ENCODE data around the gene VWA8.
"Not testable (repeated sequence)": the region's sequence is repeated elsewhere in the genome, so short reads cannot be mapped to it uniquely, and the experiment has no call there.

VWA8 gene

GRCh38 chr13:41649659-41650058, 311.2 kb downstream of the VWA8 start:
- H3K27ac ChIP-seq, result no peak overlapping the region
- H3K9ac ChIP-seq, result no peak overlapping the region
- no peaks in the 10 kb centered on the region for H3K4me1 ChIP-seq (ENCODE audit: low read depth, poor library complexity, severe bottlenecking)
- no peak overlapping the region for H2AFZ ChIP-seq (ENCODE audit: low read depth)
- H3K36me3 ChIP-seq (ENCODE audit: insufficient read depth), result no peaks in the 10 kb centered on the region
- no peak overlapping the region for H3K4me3 ChIP-seq (IDR thresholded peaks at IDR 0.05; ENCODE audit: insufficient read depth, low read depth, low read length)
- H3K27me3 ChIP-seq (ENCODE audit: insufficient read depth, low read depth), result no peaks in the 10 kb centered on the region
- no peak overlapping the region for H3K4me2 ChIP-seq
- H4K20me1 ChIP-seq (ENCODE audit: insufficient read depth), result no peaks in the 10 kb centered on the region
- TF ChIP-seq CTCF (conservative IDR thresholded peaks at IDR 0.05; ENCODE audit: low read depth, low read length), result no peak
- no peaks in the 10 kb centered on the region for H3K79me2 ChIP-seq (ENCODE audit: insufficient read depth, low read depth)

GRCh38 chr13:41648314-41648935, 312.5 kb downstream of the VWA8 start:
- H2AFZ ChIP-seq (ENCODE audit: low read depth), result no peak overlapping the region
- no peaks in the 10 kb centered on the region for H3K79me2 ChIP-seq (ENCODE audit: insufficient read depth, low read depth)
- no peak overlapping the region for H3K9ac ChIP-seq
- no peak overlapping the region for H3K27ac ChIP-seq
- no peak for TF ChIP-seq CTCF (conservative IDR thresholded peaks at IDR 0.05; ENCODE audit: low read depth, low read length)
- H3K4me2 ChIP-seq, result no peak overlapping the region
- no peaks in the 10 kb centered on the region for H3K36me3 ChIP-seq (ENCODE audit: insufficient read depth)
- H3K4me3 ChIP-seq (IDR thresholded peaks at IDR 0.05; ENCODE audit: insufficient read depth, low read depth, low read length), result no peak overlapping the region
- H3K27me3 ChIP-seq (ENCODE audit: insufficient read depth, low read depth), result no peaks in the 10 kb centered on the region
- H3K4me1 ChIP-seq (ENCODE audit: low read depth, poor library complexity, severe bottlenecking), result no peaks in the 10 kb centered on the region
- no peaks in the 10 kb centered on the region for H4K20me1 ChIP-seq (ENCODE audit: insufficient read depth)

- not testable (repeated sequence) for H3K36me3 ChIP-seq (ENCODE audit: insufficient read depth); H3K4me1 ChIP-seq (ENCODE audit: low read depth, poor library complexity, severe bottlenecking); H3K9ac ChIP-seq; H3K79me2 ChIP-seq (ENCODE audit: insufficient read depth, low read depth); H3K27ac ChIP-seq; H2AFZ ChIP-seq (ENCODE audit: low read depth); H4K20me1 ChIP-seq (ENCODE audit: insufficient read depth); H3K4me3 ChIP-seq (IDR thresholded peaks at IDR 0.05; ENCODE audit: insufficient read depth, low read depth, low read length); H3K4me2 ChIP-seq; H3K27me3 ChIP-seq (ENCODE audit: insufficient read depth, low read depth)
Measured at GRCh38 chr13:41647699-41648313, 313.1 kb downstream of the VWA8 start.

GRCh38 chr13:41645331-41645730, 315.6 kb downstream of the VWA8 start:
- Histone ChIP-seq H3K36me3 (ENCODE audit: insufficient read depth) (no peaks in the 10 kb centered on the region), H3K27me3 (ENCODE audit: insufficient read depth, low read depth) (no peaks in the 10 kb centered on the region), H4K20me1 (ENCODE audit: insufficient read depth) (no peaks in the 10 kb centered on the region), H3K4me2 (no peak overlapping the region), H3K79me2 (ENCODE audit: insufficient read depth, low read depth) (no peaks in the 10 kb centered on the region), H3K9ac (no peak overlapping the region), H3K4me1 (ENCODE audit: low read depth, poor library complexity, severe bottlenecking) (no peaks in the 10 kb centered on the region), H2AFZ (ENCODE audit: low read depth) (no peak overlapping the region), H3K27ac (no peak overlapping the region), H3K4me3 (IDR thresholded peaks at IDR 0.05; ENCODE audit: insufficient read depth, low read depth, low read length) (no peak overlapping the region)
- no peak for TF ChIP-seq CTCF (conservative IDR thresholded peaks at IDR 0.05; ENCODE audit: low read depth, low read length)

- Histone ChIP-seq H4K20me1 (ENCODE audit: insufficient read depth) (no peaks in the 10 kb centered on the region), H3K36me3 (ENCODE audit: insufficient read depth) (no peaks in the 10 kb centered on the region), H3K4me3 (IDR thresholded peaks at IDR 0.05; ENCODE audit: insufficient read depth, low read depth, low read length) (no peak overlapping the region), H3K27ac (no peak overlapping the region), H3K27me3 (ENCODE audit: insufficient read depth, low read depth) (no peaks in the 10 kb centered on the region), H3K79me2 (ENCODE audit: insufficient read depth, low read depth) (no peaks in the 10 kb centered on the region), H3K4me2 (no peak overlapping the region), H3K9ac (no peak overlapping the region), H3K4me1 (ENCODE audit: low read depth, poor library complexity, severe bottlenecking) (no peaks in the 10 kb centered on the region), H2AFZ (ENCODE audit: low read depth) (no peak overlapping the region)
- no peak for TF ChIP-seq CTCF (conservative IDR thresholded peaks at IDR 0.05; ENCODE audit: low read depth, low read length)
Measured at GRCh38 chr13:41644742-41645141, 316.2 kb downstream of the VWA8 start.

Measured in KMS-11 (cell line).